Spleen (tissue), 11 donors: ENCODE measurements around the gene CTNNA2. TPM values are rescaled to one million over a fixed set of nuclear protein-coding genes. Genes with fewer than 3 reads are reported as not detected.

Source experiments
- DNase-seq: peaks from one replicate; pipeline ENCODE4 v3.0.0-alpha.2; 2020
- H3K27ac ChIP-seq, 8 donors: fragments of 200-600 bp; sonication (generic) in 7 of 8; 1 replicate in 4 of 8; 2 replicates in 4 of 8; pipeline versions ENCODE4 v1.5.0 to v1.8.0; 2016 to 2021; ENCODE audit warnings: inconsistent platforms in 4 of 8, mild to moderate bottlenecking in 4 of 8, moderate library complexity in 1 of 8
- H3K27me3 ChIP-seq, 7 donors: fragments of 200-600 bp; sonication (generic) in 6 of 7; replicated peaks in 1 of 7; 1 replicate in 4 of 7; 2 replicates in 3 of 7; pipeline versions ENCODE4 v1.5.0 to v1.8.0; 2016 to 2021; ENCODE audit warnings: inconsistent platforms in 3 of 7, mild to moderate bottlenecking in 1 of 7
- H3K36me3 ChIP-seq, 6 donors: fragments of 200-600 bp; sonication (generic) in 5 of 6; 1 replicate in 4 of 6; 2 replicates in 2 of 6; pipeline versions ENCODE4 v1.5.0 to v1.8.0; 2016 to 2021; ENCODE audit warnings: inconsistent platforms in 2 of 6
- H3K4me1 ChIP-seq, 6 donors: fragments of 200-600 bp; sonication (generic) in 5 of 6; 1 replicate in 3 of 6; 2 replicates in 3 of 6; pipeline versions ENCODE4 v1.5.0 to v1.8.0; 2016 to 2021; ENCODE audit warnings: inconsistent platforms in 3 of 6
- H3K4me3 ChIP-seq, 8 donors: fragments of 200-600 bp; sonication (generic) in 7 of 8; 1 replicate in 4 of 8; 2 replicates in 4 of 8; pipeline versions ENCODE4 v1.5.0 to v1.8.0; 2016 to 2021; ENCODE audit warnings: inconsistent platforms in 4 of 8, mild to moderate bottlenecking in 4 of 8, moderate library complexity in 2 of 8
- H3K9me3 ChIP-seq, 8 donors: fragments of 200-600 bp; sonication (generic) in 7 of 8; 1 replicate in 4 of 8; 2 replicates in 4 of 8; pipeline versions ENCODE4 v1.5.0 to v1.8.0; 2016 to 2021; ENCODE audit warnings: inconsistent platforms in 4 of 8
- POLR2A ChIP-seq, 3 donors: fragments of 450-650 bp; IDR thresholded peaks; one replicate each; pipeline ENCODE4 v1.5.1; 2017; ENCODE audit warnings: antibody characterized with exemption in 3 of 3, mild to moderate bottlenecking in 1 of 3
- POLR2AphosphoS5 ChIP-seq, 3 donors: sonication (generic); formaldehyde crosslinking; IDR thresholded peaks; one replicate each; pipeline ENCODE4 v1.5.1; 2017; ENCODE audit warnings: antibody characterized with exemption in 3 of 3
- whole genome bisulfite sequencing, 5 donors: extraction: QIAGEN DNeasy Blood & Tissue Kit in 3 of 5; methylation state at CpG; one replicate each; pipeline versions ENCODE4 v1.1.5 to v1.1.7; 2013 to 2018; 5-methylcytosine and 5-hydroxymethylcytosine counted together
- intact Hi-C: fragments of 100-400 bp; cut with DNase I; formaldehyde crosslinking; loops from one replicate; pipeline ENCODE4 v1.15.0; 2023; ENCODE audit warnings: low total_unique reads
- polyA plus RNA-seq, 3 donors: library from polyadenylated mRNA; stranded (reverse); fragments of 200-250 nt; gene quantifications; one replicate each; pipeline ENCODE4 v1.2.1, GENCODE V29; 2013
- total RNA-seq, 7 donors: library from RNA; depleted of rRNA in 3 of 7; stranded (reverse); fragments of >200 nt in 3 of 7; fragmentation: NEBNext Ultra II Directional in 4 of 7; extraction: Animal tissue kit (Norgen Biotek cat#: 25700) in 4 of 7; gene quantifications; one replicate each; pipeline versions ENCODE4 v1.1.0 to v1.2.1, GENCODE V29; 2016 to 2021
- TF ChIP-seq, protein P1 (sequence below), 11 experiments: fragments of 200-600 bp in 7 of 11; fragments of 450-650 bp in 4 of 11; sonication (generic) in 4 of 11; IDR thresholded peaks in 8 of 11; conservative IDR thresholded peaks in 3 of 11; 1 replicate in 7 of 11; 2 replicates in 4 of 11; pipeline versions ENCODE4 v1.4.0 to v1.8.0; 2016 to 2021; ENCODE audit warnings: antibody characterized with exemption in 11 of 11, inconsistent platforms in 4 of 11, mild to moderate bottlenecking in 1 of 11
- donor health status: healthy with polysubstance abuse.
- donor health status: DM: no; HTN: no; CAD: no; lungs with moderate emphysema.
- donor health status: DM: no; HTN: no; CAD: no.
- donor health status: Bipolar disorder and iron deficiency.
- donor health status: healthy.
- donor health status: DM: no; HTN: no; CAD: no.
- donor health status: DM: yes; HTN: yes; CAD: no.

CTNNA2 gene
- total and polyA plus RNA-seq, 10 donors: not detected

DNA sequence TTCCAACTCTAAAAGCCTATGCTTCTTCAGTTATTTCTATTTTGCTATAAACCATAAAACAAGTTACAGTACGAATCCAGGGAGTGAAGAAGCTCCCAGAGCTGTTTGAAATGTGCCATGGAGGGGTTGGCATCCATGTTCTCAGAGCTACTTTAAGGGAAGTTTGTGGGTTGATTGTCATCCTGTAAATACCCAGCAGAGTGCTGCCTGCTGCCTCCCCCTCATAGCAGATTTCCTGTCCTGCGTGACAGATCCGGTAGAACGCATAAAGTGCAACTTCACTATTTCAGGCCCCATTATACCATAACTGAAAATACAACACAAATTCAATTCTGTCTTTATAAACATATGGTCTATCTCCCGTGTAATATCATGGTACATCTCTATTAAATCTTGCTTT is 114.4 kb downstream of the CTNNA2 start:
- 28 to 37% (median 31%) methylated on average over 5 of the region's 5 CpGs for WGBS, 5 donors
- H3K36me3 ChIP-seq: no peaks in the 10 kb centered on the region
- TF ChIP-seq, protein P1, sequence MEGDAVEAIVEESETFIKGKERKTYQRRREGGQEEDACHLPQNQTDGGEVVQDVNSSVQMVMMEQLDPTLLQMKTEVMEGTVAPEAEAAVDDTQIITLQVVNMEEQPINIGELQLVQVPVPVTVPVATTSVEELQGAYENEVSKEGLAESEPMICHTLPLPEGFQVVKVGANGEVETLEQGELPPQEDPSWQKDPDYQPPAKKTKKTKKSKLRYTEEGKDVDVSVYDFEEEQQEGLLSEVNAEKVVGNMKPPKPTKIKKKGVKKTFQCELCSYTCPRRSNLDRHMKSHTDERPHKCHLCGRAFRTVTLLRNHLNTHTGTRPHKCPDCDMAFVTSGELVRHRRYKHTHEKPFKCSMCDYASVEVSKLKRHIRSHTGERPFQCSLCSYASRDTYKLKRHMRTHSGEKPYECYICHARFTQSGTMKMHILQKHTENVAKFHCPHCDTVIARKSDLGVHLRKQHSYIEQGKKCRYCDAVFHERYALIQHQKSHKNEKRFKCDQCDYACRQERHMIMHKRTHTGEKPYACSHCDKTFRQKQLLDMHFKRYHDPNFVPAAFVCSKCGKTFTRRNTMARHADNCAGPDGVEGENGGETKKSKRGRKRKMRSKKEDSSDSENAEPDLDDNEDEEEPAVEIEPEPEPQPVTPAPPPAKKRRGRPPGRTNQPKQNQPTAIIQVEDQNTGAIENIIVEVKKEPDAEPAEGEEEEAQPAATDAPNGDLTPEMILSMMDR (IDR thresholded peaks at IDR 0.05 in 8 of 11, conservative IDR thresholded peaks at IDR 0.05 in 3 of 11): no peak
- TF ChIP-seq POLR2A (IDR thresholded peaks at IDR 0.05) (no peak), POLR2AphosphoS5 (IDR thresholded peaks at IDR 0.05) (no peak)
- peaks cover 0 to 3% (median 0%) of the 10 kb centered on the region in 8 donors for H3K9me3 ChIP-seq
- H3K4me3 ChIP-seq: no peak overlapping the region
- H3K27me3 ChIP-seq: no peaks in the 10 kb centered on the region
- no peak for DNase-seq
- H3K4me1 ChIP-seq: no peaks in the 10 kb centered on the region
- H3K27ac ChIP-seq: no peak overlapping the region
- intact Hi-C loops: no loop called here

DNA sequence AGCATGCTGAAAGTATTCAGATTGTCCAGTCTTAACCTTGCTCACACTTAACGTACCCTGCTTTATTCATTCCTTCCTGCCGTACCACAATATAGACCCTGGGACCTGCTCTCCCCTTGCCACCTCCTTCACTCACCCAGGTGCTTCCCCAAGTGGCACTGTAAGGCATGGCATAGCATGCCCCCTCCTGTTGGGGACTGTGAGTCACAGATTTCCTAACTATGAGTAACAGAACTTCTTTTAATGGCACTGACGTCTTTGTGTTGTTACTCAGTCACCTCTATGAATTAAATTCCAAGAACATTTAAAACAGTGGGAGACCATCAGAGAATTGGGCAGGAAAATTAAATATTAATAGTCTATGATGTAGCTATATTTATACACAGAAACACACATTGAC is 117.2 kb downstream of the CTNNA2 start:
- intact Hi-C loops: no loop called here
- Histone ChIP-seq H3K4me3 (no peak overlapping the region), H3K27ac (no peak overlapping the region), H3K27me3 (no peaks in the 10 kb centered on the region), H3K36me3 (no peaks in the 10 kb centered on the region), H3K4me1 (no peaks in the 10 kb centered on the region), H3K9me3 (peaks cover 0 to 7% (median 0%) of the 10 kb centered on the region in 8 donors)
- no peak for DNase-seq
- no peak for TF ChIP-seq POLR2AphosphoS5 (IDR thresholded peaks at IDR 0.05)
- TF ChIP-seq POLR2A (IDR thresholded peaks at IDR 0.05): no peak
- TF ChIP-seq, protein P1 (IDR thresholded peaks at IDR 0.05 in 8 of 11, conservative IDR thresholded peaks at IDR 0.05 in 3 of 11): no peak
- WGBS, 5 donors: 69 to 87% (median 82%) methylated on average over 3 of the region's 3 CpGs

DNA sequence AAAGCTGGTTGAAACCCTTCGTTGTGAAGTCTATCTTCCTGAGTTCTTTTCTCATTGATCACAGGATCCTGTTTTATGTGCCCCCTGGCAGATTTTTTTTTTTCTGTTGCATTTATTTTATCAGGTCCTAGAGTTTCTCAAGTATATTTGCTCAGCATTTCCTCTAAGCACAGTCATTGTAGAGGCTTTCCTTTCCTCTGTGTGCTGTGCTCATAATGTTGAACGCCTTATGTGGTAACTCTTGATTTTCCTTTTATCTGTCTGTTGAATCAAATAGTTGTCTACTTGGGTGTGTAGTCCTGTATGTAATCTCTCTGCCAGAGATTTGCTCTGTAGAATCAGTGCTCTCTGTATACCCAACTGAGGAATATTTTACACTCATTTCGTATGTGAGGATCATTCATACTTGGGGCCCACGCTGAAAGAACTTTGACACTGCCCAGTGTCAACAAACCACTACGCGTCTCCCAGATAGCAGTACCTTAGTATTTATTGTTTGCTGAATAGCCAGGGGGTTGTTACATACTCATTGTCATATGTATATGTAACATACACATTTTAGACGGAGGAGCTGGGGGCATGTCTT is 118.2 kb downstream of the CTNNA2 start:
- H3K9me3 ChIP-seq: peaks cover 0 to 13% (median 0%) of the 10 kb centered on the region in 8 donors
- no peak overlapping the region for H3K4me3 ChIP-seq
- H3K27ac ChIP-seq: no peak overlapping the region
- no peaks in the 10 kb centered on the region for H3K36me3 ChIP-seq
- DNase-seq: no peak
- no peaks in the 10 kb centered on the region for H3K27me3 ChIP-seq
- no peaks in the 10 kb centered on the region for H3K4me1 ChIP-seq
- no peak for TF ChIP-seq POLR2A (IDR thresholded peaks at IDR 0.05)
- WGBS, 5 donors: 69 to 84% (median 79%) methylated on average over 7 of the region's 7 CpGs
- intact Hi-C loops: no loop called here

DNA sequence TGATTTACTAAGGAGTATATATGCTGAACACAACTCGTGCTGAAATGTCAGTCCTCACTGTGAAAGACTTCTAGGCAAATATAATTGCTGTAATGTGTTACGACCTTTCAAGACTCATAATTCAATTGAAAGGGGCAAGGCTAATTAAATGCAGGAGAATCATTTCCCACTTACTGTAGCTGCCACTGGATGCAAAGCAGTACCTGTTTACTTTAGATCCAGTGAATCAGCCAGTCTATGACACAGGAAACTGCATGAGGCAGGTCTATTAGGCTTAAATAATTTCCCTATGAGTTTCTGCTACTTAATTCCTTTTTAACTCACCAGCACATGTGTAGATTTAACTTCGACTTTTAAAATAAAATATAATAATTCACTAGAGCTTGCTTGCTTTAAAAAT is 125.6 kb downstream of the CTNNA2 start:
- H3K27ac ChIP-seq: no peak overlapping the region
- no peaks in the 10 kb centered on the region for H3K36me3 ChIP-seq
- H3K4me1 ChIP-seq: no peaks in the 10 kb centered on the region
- DNase-seq: no peak
- no peak for TF ChIP-seq POLR2A (IDR thresholded peaks at IDR 0.05)
- no peak for TF ChIP-seq POLR2AphosphoS5 (IDR thresholded peaks at IDR 0.05)
- TF ChIP-seq, protein P1 (IDR thresholded peaks at IDR 0.05 in 8 of 11, conservative IDR thresholded peaks at IDR 0.05 in 3 of 11): no peak
- no peaks in the 10 kb centered on the region for H3K27me3 ChIP-seq
- peaks cover 0 to 11% (median 0%) of the 10 kb centered on the region in 8 donors for H3K9me3 ChIP-seq
- 61 to 82% (median 66%) methylated on average over 3 of the region's 3 CpGs for WGBS, 5 donors
- no peak overlapping the region for H3K4me3 ChIP-seq
- intact Hi-C loops: no loop called here
